HEK293 (cell line): ENCODE data around the gene ZNF652.

Source experiments
- CTCF ChIA-PET: fragments of 350-600 bp; formaldehyde crosslinking; extraction: SDS; loops from one replicate; lab custom pipeline; 2021; ENCODE audit warnings: antibody characterized with exemption; lab: Yijun Ruan, JAX
- POLR2A ChIA-PET: fragments of 300-600 bp; formaldehyde crosslinking; extraction: SDS; loops from one replicate; lab custom pipeline; 2020; ENCODE audit warnings: antibody characterized with exemption, inconsistent platforms; lab: Yijun Ruan, JAX
- H3K27ac ChIP-seq: fragments of 200-500 bp; sonication (Bioruptor generic); 2 replicates; pipeline ENCODE4 v1.5.1; 2014; ENCODE audit warnings: low read depth, low read length, control low read depth, inconsistent platforms; ENCODE audit errors: extremely low read depth
- H3K36me3 ChIP-seq, 2 experiments: fragments of 200-500 bp in 1 of 2; sonication (Bioruptor generic) in 1 of 2; 1 replicate in 1 of 2; 2 replicates in 1 of 2; pipeline ENCODE4 v1.5.1; 2014 to 2017; ENCODE audit warnings: inconsistent platforms in 2 of 2, low read length in 2 of 2; ENCODE audit not compliant: control insufficient read depth in 2 of 2, insufficient read depth in 1 of 2
- H3K4me1 ChIP-seq: fragments of 200-500 bp; sonication (Bioruptor generic); 2 replicates; pipeline ENCODE4 v1.5.1; 2014; ENCODE audit warnings: mild to moderate bottlenecking, low read length, inconsistent platforms; ENCODE audit not compliant: control insufficient read depth, insufficient read depth
- H3K4me3 ChIP-seq: 2 replicates; pipeline ENCODE4 v1.5.1; 2011; ENCODE audit warnings: low read depth, mild to moderate bottlenecking, control low read depth, low read length, moderate library complexity
- H3K9me3 ChIP-seq: fragments of 200-500 bp; sonication (Bioruptor generic); 2 replicates; pipeline ENCODE4 v1.5.1; 2014; ENCODE audit warnings: low read depth, low read length, inconsistent platforms; ENCODE audit not compliant: control insufficient read depth, insufficient read depth
- GLIS1 ChIP-seq: fragments of 450-650 bp; formaldehyde crosslinking; IDR thresholded peaks from 2 replicates; pipeline ENCODE4 v1.5.1; 2016; ENCODE audit warnings: missing biosample characterization, missing genetic modification characterization
- HOXC10 ChIP-seq: sonication (generic); formaldehyde crosslinking; IDR thresholded peaks from 2 replicates; pipeline ENCODE4 v1.8.1; 2023; ENCODE audit warnings: mild to moderate bottlenecking, missing genetic modification reagents
- IKZF3 ChIP-seq: fragments of 450-650 bp; IDR thresholded peaks from 2 replicates; pipeline ENCODE4 v1.5.0; 2018; ENCODE audit warnings: missing biosample characterization, mild to moderate bottlenecking, missing genetic modification characterization, moderate library complexity
- KLF9 ChIP-seq: fragments of 450-650 bp; formaldehyde crosslinking; IDR thresholded peaks from 2 replicates; pipeline ENCODE4 v1.5.1; 2016; ENCODE audit warnings: missing biosample characterization, missing genetic modification characterization, low read depth
- MZF1 ChIP-seq: fragments of 450-650 bp; formaldehyde crosslinking; IDR thresholded peaks from 2 replicates; pipeline ENCODE4 v1.5.1; 2017; ENCODE audit warnings: missing biosample characterization, missing genetic modification characterization, borderline replicate concordance
- RBAK ChIP-seq: fragments of 450-650 bp; formaldehyde crosslinking; IDR thresholded peaks from 2 replicates; pipeline ENCODE4 v1.5.1; 2016; ENCODE audit warnings: missing biosample characterization, missing genetic modification characterization
- SETDB1 ChIP-seq: IDR thresholded peaks from one replicate; pipeline ENCODE4 v1.6.1; 2017; ENCODE audit warnings: mild to moderate bottlenecking, low read length, moderate library complexity, mixed read lengths; ENCODE audit not compliant: insufficient read length
- ZBTB11 ChIP-seq: fragments of 450-650 bp; formaldehyde crosslinking; conservative IDR thresholded peaks from 2 replicates; pipeline ENCODE4 v1.5.1; 2016; ENCODE audit warnings: low read depth, missing biosample characterization, missing genetic modification characterization
- ZFP69B ChIP-seq: fragments of 450-650 bp; formaldehyde crosslinking; IDR thresholded peaks from 2 replicates; pipeline ENCODE4 v1.5.1; 2016; ENCODE audit warnings: missing biosample characterization, missing genetic modification characterization
- ZNF121 ChIP-seq: fragments of 450-650 bp; formaldehyde crosslinking; IDR thresholded peaks from 2 replicates; pipeline ENCODE4 v1.5.1; 2016; ENCODE audit warnings: missing biosample characterization, missing genetic modification characterization
- ZNF138 ChIP-seq: fragments of 450-650 bp; formaldehyde crosslinking; IDR thresholded peaks from 2 replicates; pipeline ENCODE4 v1.5.1; 2016; ENCODE audit warnings: missing biosample characterization, missing genetic modification characterization, borderline replicate concordance
- ZNF155 ChIP-seq: fragments of 450-650 bp; formaldehyde crosslinking; IDR thresholded peaks from 2 replicates; pipeline ENCODE4 v1.5.1; 2016; ENCODE audit warnings: missing biosample characterization, missing genetic modification characterization
- ZNF19 ChIP-seq: fragments of 450-650 bp; formaldehyde crosslinking; IDR thresholded peaks from 2 replicates; pipeline ENCODE4; 2016; ENCODE audit warnings: missing biosample characterization, missing genetic modification characterization, low read depth
- ZNF202 ChIP-seq: fragments of 450-650 bp; formaldehyde crosslinking; IDR thresholded peaks from 2 replicates; pipeline ENCODE4 v1.5.1; 2016; ENCODE audit warnings: missing biosample characterization, missing genetic modification characterization, borderline replicate concordance
- ZNF324 ChIP-seq: fragments of 450-650 bp; formaldehyde crosslinking; IDR thresholded peaks from 2 replicates; pipeline ENCODE4 v1.5.1; 2016; ENCODE audit warnings: missing biosample characterization, missing genetic modification characterization
- ZNF37A ChIP-seq: fragments of 450-650 bp; IDR thresholded peaks from 2 replicates; pipeline ENCODE4 v1.5.1; 2018; ENCODE audit warnings: missing biosample characterization, missing genetic modification characterization
- ZNF514 ChIP-seq: fragments of 450-650 bp; formaldehyde crosslinking; IDR thresholded peaks from 2 replicates; pipeline ENCODE4 v1.5.1; 2016; ENCODE audit warnings: missing biosample characterization, missing genetic modification characterization
- ZNF544 ChIP-seq: fragments of 450-650 bp; formaldehyde crosslinking; IDR thresholded peaks from 2 replicates; pipeline ENCODE4 v1.5.0; 2017; ENCODE audit warnings: missing biosample characterization, missing genetic modification characterization
- ZNF571 ChIP-seq: fragments of 450-650 bp; formaldehyde crosslinking; IDR thresholded peaks from 2 replicates; pipeline ENCODE4 v1.5.0; 2017; ENCODE audit warnings: missing biosample characterization, missing genetic modification characterization
- ZNF600 ChIP-seq: fragments of 450-650 bp; formaldehyde crosslinking; IDR thresholded peaks from 2 replicates; pipeline ENCODE4 v1.5.1; 2016; ENCODE audit warnings: missing biosample characterization, missing genetic modification characterization
- ZNF660 ChIP-seq: fragments of 450-650 bp; IDR thresholded peaks from 2 replicates; pipeline ENCODE4 v1.5.1; 2018; ENCODE audit warnings: missing biosample characterization, mild to moderate bottlenecking, missing genetic modification characterization
- ZNF792 ChIP-seq: fragments of 450-650 bp; formaldehyde crosslinking; IDR thresholded peaks from 2 replicates; pipeline ENCODE4 v1.5.1; 2016; ENCODE audit warnings: missing biosample characterization, missing genetic modification characterization
- TF ChIP-seq, protein P1 (sequence below): fragments of 450-650 bp; formaldehyde crosslinking; IDR thresholded peaks from 2 replicates; pipeline ENCODE4 v1.5.1; 2016; ENCODE audit warnings: missing biosample characterization, missing genetic modification characterization
- TF ChIP-seq, protein P2 (sequence below): fragments of 450-650 bp; formaldehyde crosslinking; IDR thresholded peaks from 2 replicates; pipeline ENCODE4 v1.5.1; 2016; ENCODE audit warnings: missing biosample characterization, missing genetic modification characterization
- TF ChIP-seq, protein P3 (sequence below): fragments of 450-650 bp; formaldehyde crosslinking; IDR thresholded peaks from 2 replicates; pipeline ENCODE4; 2016; ENCODE audit warnings: missing biosample characterization, missing genetic modification characterization
- TF ChIP-seq, protein P4 (sequence below): fragments of 450-650 bp; formaldehyde crosslinking; IDR thresholded peaks from 2 replicates; pipeline ENCODE4 v1.5.1; 2016; ENCODE audit warnings: missing biosample characterization, missing genetic modification characterization

ZNF652 gene

GRCh38 chr17:49285716-49286115 is 76.3 kb downstream of the ZNF652 start (continued):
- TF ChIP-seq, protein P1, sequence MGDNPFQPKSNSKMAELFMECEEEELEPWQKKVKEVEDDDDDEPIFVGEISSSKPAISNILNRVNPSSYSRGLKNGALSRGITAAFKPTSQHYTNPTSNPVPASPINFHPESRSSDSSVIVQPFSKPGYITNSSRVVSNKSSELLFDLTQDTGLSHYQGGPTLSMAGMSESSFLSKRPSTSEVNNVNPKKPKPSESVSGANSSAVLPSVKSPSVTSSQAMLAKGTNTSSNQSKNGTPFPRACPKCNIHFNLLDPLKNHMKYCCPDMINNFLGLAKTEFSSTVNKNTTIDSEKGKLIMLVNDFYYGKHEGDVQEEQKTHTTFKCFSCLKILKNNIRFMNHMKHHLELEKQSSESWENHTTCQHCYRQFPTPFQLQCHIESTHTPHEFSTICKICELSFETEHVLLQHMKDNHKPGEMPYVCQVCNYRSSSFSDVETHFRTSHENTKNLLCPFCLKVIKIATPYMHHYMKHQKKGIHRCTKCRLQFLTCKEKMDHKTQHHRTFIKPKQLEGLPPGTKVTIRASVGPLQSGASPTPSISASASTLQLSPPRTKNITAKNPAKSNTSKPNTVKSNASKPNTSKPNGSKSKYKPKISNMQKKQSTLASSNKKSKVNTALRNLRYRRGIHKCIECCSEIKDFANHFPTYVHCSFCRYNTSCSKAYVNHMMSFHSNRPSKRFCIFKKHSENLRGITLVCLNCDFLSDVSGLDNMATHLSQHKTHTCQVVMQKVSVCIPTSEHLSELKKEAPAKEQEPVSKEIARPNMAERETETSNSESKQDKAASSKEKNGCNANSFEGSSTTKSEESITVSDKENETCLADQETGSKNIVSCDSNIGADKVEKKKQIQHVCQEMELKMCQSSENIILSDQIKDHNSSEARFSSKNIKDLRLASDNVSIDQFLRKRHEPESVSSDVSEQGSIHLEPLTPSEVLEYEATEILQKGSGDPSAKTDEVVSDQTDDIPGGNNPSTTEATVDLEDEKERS = no peak
- TF ChIP-seq, protein P2, sequence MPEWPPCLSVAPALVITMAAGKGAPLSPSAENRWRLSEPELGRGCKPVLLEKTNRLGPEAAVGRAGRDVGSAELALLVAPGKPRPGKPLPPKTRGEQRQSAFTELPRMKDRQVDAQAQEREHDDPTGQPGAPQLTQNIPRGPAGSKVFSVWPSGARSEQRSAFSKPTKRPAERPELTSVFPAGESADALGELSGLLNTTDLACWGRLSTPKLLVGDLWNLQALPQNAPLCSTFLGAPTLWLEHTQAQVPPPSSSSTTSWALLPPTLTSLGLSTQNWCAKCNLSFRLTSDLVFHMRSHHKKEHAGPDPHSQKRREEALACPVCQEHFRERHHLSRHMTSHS (tag by site-specific recombination) = no peak

GRCh38 chr17:49280918-49281317 is 81.1 kb downstream of the ZNF652 start:
- TF ChIP-seq ZNF19 (tag by site-specific recombination) (no peak), ZNF660 (no peak), ZNF138 (tag by site-specific recombination) (no peak), ZNF202 (tag by site-specific recombination) (no peak), IKZF3 (no peak), MZF1 (no peak)
- TF ChIP-seq, protein P3, sequence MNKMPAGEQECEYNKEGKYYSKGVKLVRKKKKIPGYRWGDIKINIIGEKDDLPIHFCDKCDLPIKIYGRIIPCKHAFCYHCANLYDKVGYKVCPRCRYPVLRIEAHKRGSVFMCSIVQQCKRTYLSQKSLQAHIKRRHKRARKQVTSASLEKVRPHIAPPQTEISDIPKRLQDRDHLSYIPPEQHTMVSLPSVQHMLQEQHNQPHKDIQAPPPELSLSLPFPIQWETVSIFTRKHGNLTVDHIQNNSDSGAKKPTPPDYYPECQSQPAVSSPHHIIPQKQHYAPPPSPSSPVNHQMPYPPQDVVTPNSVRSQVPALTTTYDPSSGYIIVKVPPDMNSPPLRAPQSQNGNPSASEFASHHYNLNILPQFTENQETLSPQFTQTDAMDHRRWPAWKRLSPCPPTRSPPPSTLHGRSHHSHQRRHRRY (tag by site-specific recombination) = no peak
- TF ChIP-seq, protein P4, sequence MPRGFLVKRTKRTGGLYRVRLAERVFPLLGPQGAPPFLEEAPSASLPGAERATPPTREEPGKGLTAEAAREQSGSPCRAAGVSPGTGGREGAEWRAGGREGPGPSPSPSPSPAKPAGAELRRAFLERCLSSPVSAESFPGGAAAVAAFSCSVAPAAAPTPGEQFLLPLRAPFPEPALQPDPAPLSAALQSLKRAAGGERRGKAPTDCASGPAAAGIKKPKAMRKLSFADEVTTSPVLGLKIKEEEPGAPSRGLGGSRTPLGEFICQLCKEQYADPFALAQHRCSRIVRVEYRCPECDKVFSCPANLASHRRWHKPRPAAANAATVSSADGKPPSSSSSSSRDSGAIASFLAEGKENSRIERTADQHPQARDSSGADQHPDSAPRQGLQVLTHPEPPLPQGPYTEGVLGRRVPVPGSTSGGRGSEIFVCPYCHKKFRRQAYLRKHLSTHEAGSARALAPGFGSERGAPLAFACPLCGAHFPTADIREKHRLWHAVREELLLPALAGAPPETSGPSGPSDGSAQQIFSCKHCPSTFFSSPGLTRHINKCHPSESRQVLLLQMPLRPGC (tag by site-specific recombination) = no peak
- TF ChIP-seq, all 188 proteins: peak for 0
- H3K36me3 ChIP-seq = no peaks in the 10 kb centered on the region
- H3K4me1 ChIP-seq = no peaks in the 10 kb centered on the region
- no peaks in the 10 kb centered on the region; the same call in 1 of the 2 replicates for H3K9me3 ChIP-seq
- ChIA-PET POLR2A (interaction anchor here (0.5 to 0.7 kb wide), 2 partner anchors 14 to 483 kb away, joined by 4 read pairs; partner anchors contain the start of gene FAM117A), CTCF (no interaction called here)
- H3K27ac ChIP-seq = no peak overlapping the region
- no peak overlapping the region for H3K4me3 ChIP-seq

DNA sequence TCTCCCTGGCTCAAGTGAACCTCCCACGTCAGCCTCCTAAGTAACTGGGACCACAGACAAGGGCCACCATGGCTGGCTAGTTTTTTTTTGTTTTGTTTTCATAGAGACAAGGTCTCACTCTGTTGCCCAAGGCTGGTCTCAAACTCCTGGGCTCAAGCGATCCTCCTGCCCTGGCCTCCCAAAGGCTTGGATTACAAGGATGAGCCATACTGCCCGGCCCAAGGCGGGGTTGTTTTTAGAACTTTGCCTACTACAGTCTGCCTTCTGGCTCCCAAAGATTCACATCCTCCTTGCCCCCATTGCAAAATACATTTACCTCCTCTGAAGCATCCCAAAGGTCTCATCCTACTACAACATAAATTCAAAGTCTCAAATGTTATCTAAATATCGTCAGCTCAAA is 82.0 kb downstream of the ZNF652 start:
- Histone ChIP-seq H3K4me3 (no peak overlapping the region), H3K4me1 (no peaks in the 10 kb centered on the region), H3K27ac (no peak overlapping the region), H3K36me3 (no peaks in the 10 kb centered on the region), H3K9me3 (no peaks in the 10 kb centered on the region; the same call in 1 of the 2 replicates)
- POLR2A ChIA-PET = no interaction called here
- CTCF ChIA-PET = interaction anchor here (2.7 kb wide), 1 partner anchor 11 kb away, joined by 10 read pairs; no protein-coding TSS in a partner anchor
- TF ChIP-seq ZFP69B = no peak
- TF ChIP-seq KLF9 (tag by site-specific recombination) = no peak
- TF ChIP-seq ZNF544 = no peak
- no peak for TF ChIP-seq ZNF600 (tag by site-specific recombination)
- no peak for TF ChIP-seq ZNF155 (tag by site-specific recombination)
- no peak for TF ChIP-seq HOXC10
- TF ChIP-seq ZNF121 (tag by site-specific recombination) = no peak
- TF ChIP-seq ZNF37A (tag by site-specific recombination) = no peak
- TF ChIP-seq RBAK = no peak
- no peak for TF ChIP-seq ZNF571 (tag by site-specific recombination)
- no peak for TF ChIP-seq SETDB1
- TF ChIP-seq ZNF324 (tag by site-specific recombination) = no peak
- TF ChIP-seq ZNF792 (tag by site-specific recombination) = no peak
- TF ChIP-seq ZNF19 (tag by site-specific recombination) = no peak
- TF ChIP-seq GLIS1 (tag by site-specific recombination) = no peak
- TF ChIP-seq ZNF514 (tag by site-specific recombination) = no peak
- TF ChIP-seq ZBTB11 (tag by site-specific recombination) = no peak
